Trophoblast cell (in vitro differentiated cells and primary cell): ENCODE results near the gene NDRG4.

Experiments
- DNase-seq, 2 donors: peaks; one replicate each; pipeline ENCODE4 v3.0.0-alpha.2; 2016
- H2AFZ ChIP-seq: 2 replicates; pipeline ENCODE4 v1.6.1; 2013; ENCODE audit warnings: low read length, moderate library complexity, mild to moderate bottlenecking; ENCODE audit not compliant: insufficient read depth, poor library complexity
- H2AK5ac ChIP-seq: 2 replicates; pipeline ENCODE4 v1.6.1; 2013; ENCODE audit warnings: mild to moderate bottlenecking, low read length
- H2BK120ac ChIP-seq: 2 replicates; pipeline ENCODE4 v1.6.1; 2013; ENCODE audit warnings: low read length, mild to moderate bottlenecking, moderate library complexity; ENCODE audit not compliant: insufficient read depth, poor library complexity
- H2BK12ac ChIP-seq: 2 replicates; pipeline ENCODE4 v1.6.1; 2013; ENCODE audit warnings: mild to moderate bottlenecking, low read length, moderate library complexity
- H2BK5ac ChIP-seq: 2 replicates; pipeline ENCODE4 v1.6.1; 2013; ENCODE audit warnings: low read length, low read depth, moderate library complexity, mild to moderate bottlenecking; ENCODE audit not compliant: poor library complexity
- H3K14ac ChIP-seq: 2 replicates; pipeline ENCODE4 v1.6.1; 2013; ENCODE audit warnings: mild to moderate bottlenecking, low read length
- H3K18ac ChIP-seq: 2 replicates; pipeline ENCODE4 v1.6.1; 2013; ENCODE audit warnings: mild to moderate bottlenecking, low read length
- H3K23ac ChIP-seq: 2 replicates; pipeline ENCODE4 v1.6.1; 2013; ENCODE audit warnings: low read length
- H3K27ac ChIP-seq: 2 replicates; pipeline ENCODE4 v1.5.1; 2013; ENCODE audit warnings: low read depth, mild to moderate bottlenecking, inconsistent platforms, low read length, moderate library complexity
- H3K27me3 ChIP-seq: 2 replicates; pipeline ENCODE4 v1.6.1; 2013; ENCODE audit warnings: inconsistent platforms, mild to moderate bottlenecking, low read length, moderate library complexity; ENCODE audit not compliant: insufficient read depth
- H3K36me3 ChIP-seq, 2 experiments: 1 replicate in 1 of 2; 2 replicates in 1 of 2; pipeline ENCODE4 v1.6.1; 2013; ENCODE audit warnings: low read length in 2 of 2, mild to moderate bottlenecking in 2 of 2, moderate library complexity in 1 of 2; ENCODE audit not compliant: insufficient read depth in 2 of 2, control insufficient read depth in 1 of 2
- H3K4ac ChIP-seq: 2 replicates; pipeline ENCODE4 v1.6.1; 2013; ENCODE audit warnings: low read depth, mild to moderate bottlenecking, low read length, moderate library complexity
- H3K4me1 ChIP-seq, 2 experiments: 1 replicate in 1 of 2; 2 replicates in 1 of 2; pipeline ENCODE4 v1.6.1; 2013; ENCODE audit warnings: low read length in 2 of 2, mild to moderate bottlenecking in 2 of 2, moderate library complexity in 1 of 2; ENCODE audit not compliant: insufficient read depth in 2 of 2, control insufficient read depth in 1 of 2
- H3K4me2 ChIP-seq: 2 replicates; pipeline ENCODE4 v1.6.1; 2013; ENCODE audit warnings: inconsistent platforms, mild to moderate bottlenecking, low read length, moderate library complexity
- H3K4me3 ChIP-seq: 2 replicates; pipeline ENCODE4 v1.5.1; 2013; ENCODE audit warnings: mild to moderate bottlenecking, low read depth, low read length, inconsistent platforms
- H3K79me1 ChIP-seq: one replicate; pipeline ENCODE4 v1.6.1; 2013; ENCODE audit warnings: low read length
- H3K79me2 ChIP-seq: 2 replicates; pipeline ENCODE4 v1.6.1; 2013; ENCODE audit warnings: low read length, mild to moderate bottlenecking; ENCODE audit not compliant: control insufficient read depth, insufficient read depth, poor library complexity
- H3K9ac ChIP-seq: 2 replicates; pipeline ENCODE4 v1.6.1; 2013; ENCODE audit warnings: mild to moderate bottlenecking, low read length
- H3K9me3 ChIP-seq: 2 replicates; pipeline ENCODE4 v1.6.1; 2013; ENCODE audit warnings: low read depth, mild to moderate bottlenecking, control low read depth, inconsistent platforms, low read length; ENCODE audit not compliant: insufficient read depth
- H4K12ac ChIP-seq: 2 replicates; pipeline ENCODE4 v1.6.1; 2013; ENCODE audit warnings: low read depth, mild to moderate bottlenecking, low read length, moderate library complexity
- H4K8ac ChIP-seq: 2 replicates; pipeline ENCODE4 v1.6.1; 2013; ENCODE audit warnings: low read depth, mild to moderate bottlenecking, low read length, moderate library complexity
- H4K91ac ChIP-seq: one replicate; pipeline ENCODE4 v1.6.1; 2013; ENCODE audit warnings: low read depth, mild to moderate bottlenecking, low read length, moderate library complexity
- WGBS: extraction: QIAGEN DNeasy Blood & Tissue Kit; methylation state at CpG from one replicate; pipeline ENCODE4 v1.1.7; 2013; ENCODE audit warnings: missing lambda C conversion rate; ENCODE audit not compliant: insufficient read length, insufficient coverage; ENCODE audit errors: extremely low coverage; 5-methylcytosine and 5-hydroxymethylcytosine counted together

Gene NDRG4

DNA sequence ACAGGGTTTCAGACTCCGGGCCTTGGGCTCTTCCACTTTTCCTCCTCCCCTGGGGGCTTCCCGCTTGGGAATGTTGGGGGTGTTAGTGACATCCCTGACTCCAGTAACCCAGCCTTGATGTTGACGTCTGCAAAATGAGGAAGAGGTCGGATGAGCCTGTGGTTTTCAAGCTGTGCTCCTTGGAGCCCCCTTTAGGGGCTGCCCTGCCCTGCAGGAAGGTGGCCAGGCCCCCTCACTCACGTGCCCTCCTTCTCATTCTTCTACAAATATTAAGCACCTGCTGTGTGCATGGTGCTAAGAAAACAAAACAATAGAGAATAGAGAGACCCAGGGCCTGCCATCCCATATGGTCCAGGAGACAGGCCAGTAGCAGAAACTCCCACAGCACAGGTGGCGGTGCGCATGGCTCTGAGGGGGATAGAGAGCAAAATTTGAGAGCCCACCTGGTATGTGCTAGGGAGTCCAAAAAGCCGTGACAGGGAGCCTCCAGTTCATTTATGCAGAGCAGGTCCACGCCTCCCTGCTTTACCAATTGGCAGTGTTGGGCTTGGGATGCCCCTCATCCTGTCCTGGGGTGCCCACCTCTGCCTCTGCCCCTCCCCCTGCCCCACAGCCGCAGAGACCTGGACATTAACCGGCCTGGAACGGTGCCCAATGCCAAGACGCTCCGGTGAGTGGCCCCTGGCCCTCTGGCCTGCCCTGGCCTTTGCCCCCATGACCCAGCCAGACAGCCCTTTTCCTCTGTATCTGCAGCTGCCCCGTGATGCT lies 7.4 kb downstream of the NDRG4 start:
- Histone ChIP-seq H3K4me2 (no peak overlapping the region), H3K4me1 (peaks cover 0 to 3% of the 10 kb centered on the region in 2 experiments), H3K27ac (no peak overlapping the region), H2BK120ac (no peak overlapping the region), H2BK5ac (no peak overlapping the region), H2AFZ (no peak overlapping the region), H2AK5ac (no peak overlapping the region), H2BK12ac (no peak overlapping the region), H3K79me2 (no peaks in the 10 kb centered on the region), H3K18ac (no peak overlapping the region), H3K14ac (no peak overlapping the region), H3K27me3 (no peaks in the 10 kb centered on the region), H3K9ac (no peak overlapping the region), H3K23ac (no peak overlapping the region), H3K36me3 (peaks cover 12 to 14% of the 10 kb centered on the region in 2 experiments), H3K79me1 (no peaks in the 10 kb centered on the region), H4K91ac (no peak overlapping the region), H4K8ac (no peak overlapping the region), H3K4me3 (no peak overlapping the region), H3K4ac (no peak overlapping the region), H3K9me3 (no peaks in the 10 kb centered on the region), H4K12ac (no peak overlapping the region)
- no CpG with 5 or more reads among the region's 15 CpGs for WGBS
- no peak for DNase-seq

DNA sequence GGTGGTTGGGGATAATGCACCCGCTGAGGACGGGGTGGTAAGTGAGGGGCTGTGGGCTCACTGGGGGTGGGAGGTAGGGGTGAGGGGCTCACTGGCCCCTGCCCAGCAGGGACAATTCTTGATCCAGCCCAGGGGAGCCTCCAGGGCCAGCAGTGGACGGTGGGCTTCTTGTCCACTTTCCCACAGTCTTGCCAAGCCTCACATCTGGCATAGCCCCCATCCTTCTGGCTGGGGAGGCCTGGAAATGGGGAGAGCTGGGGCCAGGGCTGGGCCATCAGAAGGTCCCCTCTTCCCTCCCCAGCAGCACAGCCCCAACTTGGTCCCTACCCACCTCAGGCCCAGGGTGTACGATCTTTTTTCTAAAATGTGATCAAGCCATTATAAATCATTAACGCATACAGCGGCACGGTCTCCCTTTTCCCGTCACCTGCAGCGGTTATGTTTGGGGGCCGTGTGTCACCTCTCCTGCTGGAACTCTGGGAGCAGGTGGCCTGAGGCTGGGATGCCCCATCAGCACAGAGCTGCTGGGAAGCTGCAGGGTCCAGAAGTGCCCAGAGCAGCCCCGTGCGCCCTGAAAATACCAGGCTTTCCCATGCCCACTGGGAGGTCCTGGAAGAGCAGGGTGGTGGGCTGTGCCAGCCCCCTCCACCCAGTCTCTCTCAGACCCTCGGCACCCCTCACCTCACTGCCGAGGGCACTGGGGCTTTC lies 8.2 kb downstream of the NDRG4 start:
- no CpG with 5 or more reads among the region's 14 CpGs for WGBS
- no peak overlapping the region for H3K4me3 ChIP-seq
- peaks cover 0 to 3% of the 10 kb centered on the region in 2 experiments for H3K4me1 ChIP-seq
- no peak overlapping the region for H3K4ac ChIP-seq
- no peak overlapping the region for H4K12ac ChIP-seq
- H3K18ac ChIP-seq, result no peak overlapping the region
- H2BK5ac ChIP-seq, result no peak overlapping the region
- no peak overlapping the region for H2AFZ ChIP-seq
- H3K9me3 ChIP-seq, result no peaks in the 10 kb centered on the region
- H4K91ac ChIP-seq, result no peak overlapping the region
- H3K4me2 ChIP-seq, result no peak overlapping the region
- no peak overlapping the region for H2BK120ac ChIP-seq
- H4K8ac ChIP-seq, result no peak overlapping the region
- H3K36me3 ChIP-seq, result peaks cover 12 to 17% of the 10 kb centered on the region in 2 experiments
- no peak overlapping the region for H3K14ac ChIP-seq
- no peaks in the 10 kb centered on the region for H3K27me3 ChIP-seq
- H2BK12ac ChIP-seq, result no peak overlapping the region
- no peaks in the 10 kb centered on the region for H3K79me1 ChIP-seq
- no peaks in the 10 kb centered on the region for H3K79me2 ChIP-seq
- H2AK5ac ChIP-seq, result no peak overlapping the region
- no peak overlapping the region for H3K9ac ChIP-seq
- no peak for DNase-seq
- H3K23ac ChIP-seq, result no peak overlapping the region
- no peak overlapping the region for H3K27ac ChIP-seq

GRCh38 chr16:58508671-58509251 lies 8.8 kb downstream of the NDRG4 start:
- H3K9ac ChIP-seq, result no peak overlapping the region
- no peak overlapping the region for H2BK12ac ChIP-seq
- no peaks in the 10 kb centered on the region for H3K9me3 ChIP-seq
- H3K4me2 ChIP-seq, result no peak overlapping the region
- H3K27ac ChIP-seq, result no peak overlapping the region
- WGBS, result no CpG with 5 or more reads among the region's 5 CpGs
- H2BK5ac ChIP-seq, result no peak overlapping the region
- H3K27me3 ChIP-seq, result no peaks in the 10 kb centered on the region
- peaks cover 12 to 17% of the 10 kb centered on the region in 2 experiments for H3K36me3 ChIP-seq
- no peak overlapping the region for H3K4ac ChIP-seq
- no peak overlapping the region for H3K23ac ChIP-seq
- H2BK120ac ChIP-seq, result no peak overlapping the region
- H3K4me1 ChIP-seq, result peaks cover 0 to 3% of the 10 kb centered on the region in 2 experiments
- H3K14ac ChIP-seq, result no peak overlapping the region
- H3K18ac ChIP-seq, result no peak overlapping the region
- no peaks in the 10 kb centered on the region for H3K79me2 ChIP-seq
- no peak for DNase-seq
- H4K8ac ChIP-seq, result no peak overlapping the region
- no peak overlapping the region for H2AFZ ChIP-seq
- no peak overlapping the region for H4K91ac ChIP-seq
- no peak overlapping the region for H2AK5ac ChIP-seq
- no peak overlapping the region for H3K4me3 ChIP-seq
- no peak overlapping the region for H4K12ac ChIP-seq
- H3K79me1 ChIP-seq, result no peaks in the 10 kb centered on the region

- peaks cover 12 to 14% of the 10 kb centered on the region in 2 experiments for H3K36me3 ChIP-seq
- no CpG with 5 or more reads among the region's 9 CpGs for WGBS
- no peak overlapping the region for H4K12ac ChIP-seq
- no peak overlapping the region for H3K4me2 ChIP-seq
- H3K79me1 ChIP-seq, result no peaks in the 10 kb centered on the region
- no peak overlapping the region for H2BK12ac ChIP-seq
- no peak overlapping the region for H3K14ac ChIP-seq
- DNase-seq, result no peak
- H3K9me3 ChIP-seq, result no peaks in the 10 kb centered on the region
- no peak overlapping the region for H2AK5ac ChIP-seq
- H3K23ac ChIP-seq, result no peak overlapping the region
- H2BK5ac ChIP-seq, result no peak overlapping the region
- no peaks in the 10 kb centered on the region for H3K27me3 ChIP-seq
- H2BK120ac ChIP-seq, result no peak overlapping the region
- no peak overlapping the region for H4K91ac ChIP-seq
- H3K18ac ChIP-seq, result no peak overlapping the region
- no peak overlapping the region for H3K4ac ChIP-seq
- no peaks in the 10 kb centered on the region for H3K79me2 ChIP-seq
- H3K9ac ChIP-seq, result no peak overlapping the region
- peaks cover 0 to 3% of the 10 kb centered on the region in 2 experiments for H3K4me1 ChIP-seq
- H3K27ac ChIP-seq, result no peak overlapping the region
- H2AFZ ChIP-seq, result no peak overlapping the region
- H3K4me3 ChIP-seq, result no peak overlapping the region
- H4K8ac ChIP-seq, result no peak overlapping the region
Measured at GRCh38 chr16:58509256-58510096, 9.5 kb downstream of the NDRG4 start.
